ENCODE measurements around the gene HOXC9.

- peak in 1 of 2 donors; percentile 21 for TF ChIP-seq EP300 (IDR thresholded peaks at IDR 0.05)
- peak in 2 of 5 experiments; percentile 28 to 36 for TF ChIP-seq CTCF (IDR thresholded peaks at IDR 0.05)
Measured at GRCh38 chr12:53985994-53986685, 13.8 kb upstream of the HOXC9 start.
